ENCODE data around the gene DHODH.

The DHODH gene

DNA sequence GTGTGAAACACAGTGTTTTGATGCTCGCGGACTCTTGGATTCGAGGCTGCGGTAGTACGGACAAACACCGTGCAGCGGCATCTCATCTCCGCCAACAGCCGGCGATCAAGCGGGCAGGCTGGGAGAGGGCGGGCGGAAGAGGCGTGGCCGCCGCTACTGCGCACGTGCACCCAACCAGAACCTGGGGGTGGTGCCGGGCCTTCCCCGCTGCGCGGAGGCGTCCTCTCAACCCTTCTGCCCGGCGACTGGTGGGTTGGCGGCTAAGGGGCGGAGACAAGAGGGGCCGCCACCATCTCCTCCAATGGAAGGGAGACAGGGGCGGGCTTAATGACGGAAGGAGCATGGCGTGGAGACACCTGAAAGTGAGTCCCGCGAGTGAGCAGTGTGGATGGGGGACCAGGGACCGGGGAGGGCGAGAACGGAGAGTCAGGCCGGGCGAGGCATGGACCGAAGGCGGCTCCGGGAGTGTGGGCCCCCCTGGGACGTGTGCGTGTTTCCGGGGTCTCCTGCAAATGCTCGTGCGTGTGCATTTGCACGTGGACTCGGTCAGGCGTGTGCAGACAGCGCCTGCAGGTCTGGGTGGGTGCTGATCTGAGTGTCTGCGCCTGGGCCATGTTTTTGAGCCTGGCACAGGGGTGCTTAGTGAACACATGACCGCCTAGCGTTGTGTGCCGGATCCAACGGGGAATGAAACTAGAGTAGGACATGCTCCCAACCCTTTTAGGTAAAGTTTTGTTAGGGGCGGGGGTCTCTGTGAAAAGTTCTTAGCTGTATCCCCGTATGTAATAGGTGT, at the start of gene DHODH:
Gene DHODH, plus strand, starts transcription at position 321 of the 793 bp plus-strand sequence. Its CDS starts 21 bp downstream, at position 342.
- H3K27ac ChIP-seq (ENCODE audit: low read length), result no peak within 1 kb of the TSS
- H3K4me3 ChIP-seq (ENCODE audit: low read length), result peak within 1 kb of the TSS; percentile 80
- no CpG with 5 or more reads among the region's 57 CpGs for WGBS (ENCODE audit: insufficient coverage, insufficient read length)
- H3K4me1 ChIP-seq (ENCODE audit: control insufficient read depth, insufficient read depth, low read length), result no peaks in the 10 kb centered on the region
- H3K27me3 ChIP-seq (ENCODE audit: control insufficient read depth, insufficient read depth, low read length), result peaks cover 1% of the 10 kb centered on the region; the same call in 1 of the 2 replicates
- peak; percentile 88 for DNase-seq (ENCODE audit: low read depth, low spot score)
- no peaks in the 10 kb centered on the region for H3K9me3 ChIP-seq (ENCODE audit: control insufficient read depth, insufficient read depth, low read length)
- no peaks in the 10 kb centered on the region for H3K36me3 ChIP-seq (ENCODE audit: control insufficient read depth, insufficient read depth, low read length)

DNA sequence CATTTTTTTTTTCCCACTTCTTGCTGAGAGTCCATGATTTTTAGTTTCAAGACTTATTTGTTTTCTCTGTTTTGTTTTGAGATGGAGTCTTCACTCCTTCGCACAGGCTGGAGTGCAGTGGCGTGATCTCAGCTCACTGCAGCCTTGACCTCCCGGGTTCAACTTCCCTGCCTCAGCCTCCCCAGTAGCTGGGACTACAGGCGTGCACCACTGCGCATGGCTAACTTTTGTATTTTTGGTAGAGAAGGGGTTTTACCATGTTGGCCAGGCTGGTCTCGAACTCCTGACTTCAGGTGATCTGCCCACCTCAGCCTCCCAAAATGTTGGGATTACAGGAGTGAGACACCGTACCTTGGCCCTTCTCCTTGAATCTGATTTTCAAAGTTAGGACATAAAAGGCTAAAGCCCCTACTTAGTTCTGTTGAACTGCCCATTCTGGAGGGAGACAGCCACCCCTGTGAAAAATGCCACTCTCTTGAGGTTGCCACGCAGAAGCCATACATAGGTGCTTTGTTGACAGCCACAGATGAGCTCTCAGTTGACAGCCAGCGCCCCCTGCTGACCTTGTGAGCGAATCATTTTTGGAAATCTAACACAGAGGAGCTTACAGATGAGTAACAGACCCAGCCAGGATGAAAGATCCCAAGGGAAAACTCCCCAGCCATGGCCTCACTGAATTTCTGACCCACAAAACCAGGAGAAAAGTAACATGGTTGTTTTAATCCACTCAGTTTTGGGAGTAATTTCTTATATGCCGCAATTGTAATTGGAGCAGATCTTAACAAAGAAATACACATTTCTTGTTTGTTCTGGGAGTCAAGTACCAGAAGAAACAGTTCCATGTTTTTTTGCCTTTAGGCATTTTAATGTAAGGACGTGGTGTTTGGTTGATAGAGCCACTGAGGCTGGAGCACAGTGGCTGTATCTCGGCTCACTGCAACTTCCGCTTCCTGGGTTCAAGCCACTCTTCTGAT, 47.2 kb upstream of the DHODH start:
- peak; percentile 73 for DNase-seq (ENCODE audit: low read depth, low spot score)
- Histone ChIP-seq H3K27me3 (ENCODE audit: control insufficient read depth, insufficient read depth, low read length) (no peaks in the 10 kb centered on the region), H3K4me3 (ENCODE audit: low read length) (no peak overlapping the region), H3K9me3 (ENCODE audit: control insufficient read depth, insufficient read depth, low read length) (no peaks in the 10 kb centered on the region), H3K4me1 (ENCODE audit: control insufficient read depth, insufficient read depth, low read length) (no peaks in the 10 kb centered on the region), H3K27ac (ENCODE audit: low read length) (no peak overlapping the region), H3K36me3 (ENCODE audit: control insufficient read depth, insufficient read depth, low read length) (no peaks in the 10 kb centered on the region)
- WGBS (ENCODE audit: insufficient coverage, insufficient read length), result no CpG with 5 or more reads among the region's 14 CpGs

DNA sequence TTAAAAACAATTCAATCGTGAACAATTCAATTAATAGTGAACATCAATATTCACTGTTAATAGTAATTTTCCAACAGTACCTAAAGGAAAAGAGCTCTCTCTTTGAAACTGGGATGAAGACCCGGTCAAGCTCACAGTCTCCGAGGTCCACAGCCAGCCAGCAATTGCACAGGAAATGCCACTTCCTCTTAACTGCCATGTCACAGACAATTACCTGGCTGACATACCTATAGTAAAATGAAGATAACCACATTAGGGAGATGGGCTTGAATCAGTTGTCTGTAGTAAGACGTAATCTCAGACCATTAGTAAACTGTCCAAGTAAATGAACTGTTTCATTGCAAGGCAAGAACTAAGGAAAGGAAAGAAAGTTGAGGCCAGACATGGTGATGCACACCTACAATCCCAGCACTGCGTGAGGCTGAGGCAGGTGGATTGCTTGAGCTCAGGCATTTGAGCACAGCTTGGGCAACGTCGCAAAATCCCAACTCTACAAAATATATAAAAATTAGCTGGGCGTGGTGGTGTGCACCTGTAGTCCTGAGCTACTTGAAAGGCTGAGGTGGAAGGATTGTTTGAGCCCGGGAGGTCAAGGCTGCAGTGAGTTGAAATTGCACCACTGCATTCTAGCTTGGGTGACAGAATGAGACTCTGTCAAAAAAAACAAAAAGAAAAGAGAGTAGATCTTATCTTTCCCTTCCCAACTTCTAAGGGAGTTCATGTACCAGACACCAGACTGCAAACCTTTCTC, 45.2 kb upstream of the DHODH start:
- no CpG with 5 or more reads among the region's 9 CpGs for WGBS (ENCODE audit: insufficient coverage, insufficient read length)
- no peaks in the 10 kb centered on the region for H3K36me3 ChIP-seq (ENCODE audit: control insufficient read depth, insufficient read depth, low read length)
- no peak overlapping the region for H3K4me3 ChIP-seq (ENCODE audit: low read length)
- H3K27me3 ChIP-seq (ENCODE audit: control insufficient read depth, insufficient read depth, low read length), result no peaks in the 10 kb centered on the region
- H3K4me1 ChIP-seq (ENCODE audit: control insufficient read depth, insufficient read depth, low read length), result no peaks in the 10 kb centered on the region
- DNase-seq (ENCODE audit: low read depth, low spot score), result no peak
- no peaks in the 10 kb centered on the region for H3K9me3 ChIP-seq (ENCODE audit: control insufficient read depth, insufficient read depth, low read length)
- no peak overlapping the region for H3K27ac ChIP-seq (ENCODE audit: low read length)

DNA sequence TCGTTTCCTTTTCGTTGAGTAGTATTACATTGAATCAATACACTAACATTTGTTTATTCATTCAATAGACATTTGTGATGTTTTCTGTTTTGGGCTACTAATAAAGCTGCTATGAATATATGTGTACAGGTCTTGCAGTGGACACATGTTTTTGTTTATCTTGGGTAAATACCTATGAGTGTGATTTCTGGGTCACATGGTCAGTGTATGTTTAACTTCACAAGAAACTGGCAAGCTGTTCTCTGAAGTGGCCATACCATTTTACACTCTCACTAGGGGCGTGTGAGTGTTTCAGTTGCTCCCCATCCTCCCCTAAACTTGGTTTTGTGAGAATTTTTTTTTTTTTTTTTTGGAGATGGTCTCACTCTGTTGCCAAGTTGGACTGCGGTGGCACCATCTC, 43.3 kb upstream of the DHODH start:
- 100% methylated on average over 2 of the region's 4 CpGs for WGBS (ENCODE audit: insufficient coverage, insufficient read length)
- no peaks in the 10 kb centered on the region for H3K36me3 ChIP-seq (ENCODE audit: control insufficient read depth, insufficient read depth, low read length)
- no peaks in the 10 kb centered on the region for H3K4me1 ChIP-seq (ENCODE audit: control insufficient read depth, insufficient read depth, low read length)
- H3K9me3 ChIP-seq (ENCODE audit: control insufficient read depth, insufficient read depth, low read length), result no peaks in the 10 kb centered on the region
- H3K4me3 ChIP-seq (ENCODE audit: low read length), result no peak overlapping the region
- DNase-seq (ENCODE audit: low read depth, low spot score), result no peak
- H3K27me3 ChIP-seq (ENCODE audit: control insufficient read depth, insufficient read depth, low read length), result no peaks in the 10 kb centered on the region
- H3K27ac ChIP-seq (ENCODE audit: low read length), result no peak overlapping the region

DNA sequence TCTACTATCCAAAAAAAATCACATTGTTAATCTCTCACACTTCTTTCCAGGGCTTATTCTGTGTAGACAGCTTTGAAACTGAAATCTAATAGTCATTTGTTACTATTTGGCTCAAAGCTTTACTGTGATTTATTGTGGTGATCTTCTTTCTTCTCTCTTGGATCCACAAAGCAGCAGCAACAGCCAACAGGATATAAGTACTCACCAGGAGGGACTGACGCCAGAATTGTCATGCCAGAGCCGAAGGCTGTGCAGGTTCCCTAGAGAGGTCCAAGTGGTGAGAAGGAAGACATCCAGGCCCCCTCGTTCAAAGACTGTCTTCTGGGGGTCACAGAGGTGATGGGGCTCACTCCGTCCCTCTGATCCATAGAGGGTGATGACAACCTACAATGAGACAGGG, 41.6 kb upstream of the DHODH start:
- no CpG with 5 or more reads among the region's 4 CpGs for WGBS (ENCODE audit: insufficient coverage, insufficient read length)
- Histone ChIP-seq H3K9me3 (ENCODE audit: control insufficient read depth, insufficient read depth, low read length) (no peaks in the 10 kb centered on the region), H3K36me3 (ENCODE audit: control insufficient read depth, insufficient read depth, low read length) (no peaks in the 10 kb centered on the region), H3K27ac (ENCODE audit: low read length) (no peak overlapping the region), H3K4me3 (ENCODE audit: low read length) (no peak overlapping the region), H3K4me1 (ENCODE audit: control insufficient read depth, insufficient read depth, low read length) (no peaks in the 10 kb centered on the region), H3K27me3 (ENCODE audit: control insufficient read depth, insufficient read depth, low read length) (no peaks in the 10 kb centered on the region)
- no peak for DNase-seq (ENCODE audit: low read depth, low spot score)

DNA sequence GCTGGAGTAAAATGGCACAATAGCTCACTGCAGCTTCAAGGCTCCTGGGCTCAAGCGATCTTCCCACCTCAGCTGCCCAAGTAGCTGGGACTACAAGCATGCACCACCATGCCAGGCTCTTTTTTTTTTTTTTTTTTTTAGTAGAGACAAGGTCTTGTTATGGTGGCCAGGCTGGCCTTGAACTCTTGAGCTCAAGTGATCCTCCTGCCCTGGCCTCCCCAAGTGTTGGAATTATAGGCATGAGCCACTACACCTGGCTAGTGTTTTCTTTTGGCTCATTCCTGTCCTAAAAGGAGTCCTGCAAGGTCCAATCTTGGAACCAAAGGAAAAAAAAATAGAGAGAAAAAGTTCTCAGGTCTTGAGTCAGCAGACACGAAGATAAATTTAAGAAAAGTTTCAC, 39.2 kb upstream of the DHODH start:
- Histone ChIP-seq H3K27me3 (ENCODE audit: control insufficient read depth, insufficient read depth, low read length) (no peaks in the 10 kb centered on the region), H3K27ac (ENCODE audit: low read length) (no peak overlapping the region), H3K9me3 (ENCODE audit: control insufficient read depth, insufficient read depth, low read length) (no peaks in the 10 kb centered on the region), H3K36me3 (ENCODE audit: control insufficient read depth, insufficient read depth, low read length) (no peaks in the 10 kb centered on the region), H3K4me1 (ENCODE audit: control insufficient read depth, insufficient read depth, low read length) (no peaks in the 10 kb centered on the region; the same call in 1 of the 2 replicates), H3K4me3 (ENCODE audit: low read length) (no peak overlapping the region)
- no CpG with 5 or more reads among the region's 2 CpGs for WGBS (ENCODE audit: insufficient coverage, insufficient read length)
- DNase-seq (ENCODE audit: low read depth, low spot score), result no peak

DNA sequence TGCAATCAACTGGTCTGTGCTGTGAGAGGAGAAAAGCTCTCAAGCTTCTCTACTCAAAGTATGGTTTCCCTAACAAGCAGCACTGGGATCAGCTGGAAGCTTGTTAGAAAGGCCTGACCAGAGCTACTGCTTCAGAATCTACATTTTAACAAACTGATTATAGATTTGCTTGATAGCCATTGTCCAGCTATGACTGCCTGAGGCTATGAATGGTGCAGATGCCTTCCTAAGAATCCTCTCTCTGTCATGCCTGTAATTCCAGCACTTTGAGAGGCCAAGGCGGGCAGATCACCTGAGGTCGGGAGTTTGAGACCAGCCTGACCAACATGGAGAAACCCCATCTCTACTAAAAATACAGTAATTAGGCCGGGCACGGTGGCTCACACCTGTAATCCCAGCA, 37.0 kb upstream of the DHODH start:
- Histone ChIP-seq H3K4me3 (ENCODE audit: low read length) (no peak overlapping the region), H3K36me3 (ENCODE audit: control insufficient read depth, insufficient read depth, low read length) (no peaks in the 10 kb centered on the region), H3K27me3 (ENCODE audit: control insufficient read depth, insufficient read depth, low read length) (no peaks in the 10 kb centered on the region), H3K27ac (ENCODE audit: low read length) (no peak overlapping the region), H3K9me3 (ENCODE audit: control insufficient read depth, insufficient read depth, low read length) (no peaks in the 10 kb centered on the region), H3K4me1 (ENCODE audit: control insufficient read depth, insufficient read depth, low read length) (no peaks in the 10 kb centered on the region; the same call in 1 of the 2 replicates)
- no peak for DNase-seq (ENCODE audit: low read depth, low spot score)
- WGBS (ENCODE audit: insufficient coverage, insufficient read length), result no CpG with 5 or more reads among the region's 4 CpGs

DNA sequence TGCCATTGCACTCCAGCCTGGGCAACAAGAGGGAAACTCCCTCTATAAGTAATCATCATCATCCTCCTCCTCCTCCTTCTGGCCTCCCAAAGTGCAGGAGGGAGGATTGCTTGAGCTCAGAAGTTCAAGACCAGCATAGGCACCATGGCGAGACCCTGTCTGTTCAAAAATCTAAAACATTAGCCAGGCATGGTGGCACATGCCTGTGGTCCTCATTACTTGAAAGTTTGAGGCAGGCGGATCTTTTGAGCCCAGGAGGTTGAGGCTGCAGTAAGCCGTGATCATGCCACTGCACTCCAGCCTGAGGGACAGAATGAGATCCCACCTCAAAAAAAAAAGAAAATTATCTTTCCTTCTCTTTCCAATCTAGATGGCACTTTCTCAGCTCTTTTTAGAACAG, 36.2 kb upstream of the DHODH start:
- Histone ChIP-seq H3K4me1 (ENCODE audit: control insufficient read depth, insufficient read depth, low read length) (no peaks in the 10 kb centered on the region; the same call in 1 of the 2 replicates), H3K4me3 (ENCODE audit: low read length) (no peak overlapping the region), H3K27ac (ENCODE audit: low read length) (no peak overlapping the region), H3K27me3 (ENCODE audit: control insufficient read depth, insufficient read depth, low read length) (no peaks in the 10 kb centered on the region), H3K9me3 (ENCODE audit: control insufficient read depth, insufficient read depth, low read length) (no peaks in the 10 kb centered on the region), H3K36me3 (ENCODE audit: control insufficient read depth, insufficient read depth, low read length) (no peaks in the 10 kb centered on the region)
- no CpG with 5 or more reads among the region's 3 CpGs for WGBS (ENCODE audit: insufficient coverage, insufficient read length)
- DNase-seq (ENCODE audit: low read depth, low spot score), result no peak

DNA sequence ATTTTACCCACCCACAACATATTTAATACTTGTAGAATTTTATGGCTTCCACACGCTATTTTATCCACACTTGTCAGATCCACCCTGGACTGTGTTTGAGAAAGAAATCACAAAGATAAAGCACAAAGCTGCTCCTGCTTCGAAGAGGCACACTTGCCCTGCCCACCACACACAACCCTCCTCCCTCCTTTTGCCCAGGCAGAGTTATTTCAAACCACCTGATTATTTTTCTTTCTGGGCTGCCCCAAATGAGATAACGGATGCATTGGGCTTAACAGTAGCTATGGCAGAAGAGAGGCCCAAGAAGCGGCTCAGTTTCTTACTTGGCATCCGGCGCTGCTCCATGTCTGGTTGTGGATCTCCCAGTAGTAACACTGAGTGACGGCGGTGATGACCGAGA, 35.5 kb upstream of the DHODH start:
- Histone ChIP-seq H3K27me3 (ENCODE audit: control insufficient read depth, insufficient read depth, low read length) (no peaks in the 10 kb centered on the region), H3K4me1 (ENCODE audit: control insufficient read depth, insufficient read depth, low read length) (no peaks in the 10 kb centered on the region; the same call in 1 of the 2 replicates), H3K36me3 (ENCODE audit: control insufficient read depth, insufficient read depth, low read length) (no peaks in the 10 kb centered on the region), H3K27ac (ENCODE audit: low read length) (no peak overlapping the region), H3K9me3 (ENCODE audit: control insufficient read depth, insufficient read depth, low read length) (no peaks in the 10 kb centered on the region), H3K4me3 (ENCODE audit: low read length) (no peak overlapping the region)
- no peak for DNase-seq (ENCODE audit: low read depth, low spot score)
- WGBS (ENCODE audit: insufficient coverage, insufficient read length), result no CpG with 5 or more reads among the region's 9 CpGs

All from iPS DF 6.9 (cell line).